H9 (cell line): ENCODE results near the gene ASIC4. TPM values are rescaled to one million over a fixed set of nuclear protein-coding genes. Genes with fewer than 3 reads are reported as not detected.

Experiments used
- DNase-seq: peaks from one replicate; pipeline ENCODE4 v3.0.0-alpha.2; 2017
- H2AFZ ChIP-seq: one replicate; pipeline ENCODE4 v1.6.1; 2013; ENCODE audit warnings: mild to moderate bottlenecking, low read length, control low read depth, moderate library complexity
- H2AK5ac ChIP-seq: 2 replicates; pipeline ENCODE4 v1.6.1; 2013; ENCODE audit warnings: low read length, control low read depth, mixed read lengths; ENCODE audit not compliant: insufficient read length
- H2BK120ac ChIP-seq: one replicate; pipeline ENCODE4 v1.6.1; 2013; ENCODE audit warnings: low read depth, mild to moderate bottlenecking, low read length, control low read depth, inconsistent platforms; ENCODE audit not compliant: poor library complexity, severe bottlenecking
- H2BK12ac ChIP-seq: 2 replicates; pipeline ENCODE4 v1.6.1; 2013; ENCODE audit warnings: low read length, control low read depth, mixed read lengths, low read depth; ENCODE audit not compliant: insufficient read length
- H2BK15ac ChIP-seq: 2 replicates; pipeline ENCODE4 v1.6.1; 2013; ENCODE audit warnings: low read depth, low read length, control low read depth
- H2BK20ac ChIP-seq: one replicate; pipeline ENCODE4 v1.6.1; 2013; ENCODE audit warnings: low read depth, mild to moderate bottlenecking, low read length, control low read depth, inconsistent platforms; ENCODE audit not compliant: poor library complexity, severe bottlenecking
- H2BK5ac ChIP-seq: 2 replicates; pipeline ENCODE4 v1.6.1; 2013; ENCODE audit warnings: low read length, control low read depth, mixed read lengths; ENCODE audit not compliant: insufficient read length
- H3K14ac ChIP-seq: 2 replicates; pipeline ENCODE4 v1.6.1; 2013; ENCODE audit warnings: low read length, control low read depth; ENCODE audit not compliant: insufficient read depth
- H3K18ac ChIP-seq: 2 replicates; pipeline ENCODE4 v1.6.1; 2013; ENCODE audit warnings: low read depth, mild to moderate bottlenecking, mixed read lengths, low read length, control low read depth; ENCODE audit not compliant: insufficient read length
- H3K23ac ChIP-seq: 2 replicates; pipeline ENCODE4 v1.6.1; 2013; ENCODE audit warnings: low read length, control low read depth, mixed read lengths, low read depth; ENCODE audit not compliant: insufficient read length
- H3K23me2 ChIP-seq: 2 replicates; pipeline ENCODE4 v1.6.1; 2013; ENCODE audit warnings: low read depth, mild to moderate bottlenecking, mixed read lengths, low read length, control low read depth; ENCODE audit not compliant: insufficient read length, poor library complexity, severe bottlenecking
- H3K27ac ChIP-seq: 2 replicates; pipeline ENCODE4 v1.5.1; 2013; ENCODE audit warnings: low read length, control low read depth, mixed read lengths, low read depth; ENCODE audit not compliant: insufficient read length
- H3K27me3 ChIP-seq: 2 replicates; pipeline ENCODE4 v1.6.1; 2013; ENCODE audit warnings: low read length, control low read depth, inconsistent platforms; ENCODE audit not compliant: insufficient read depth
- H3K4ac ChIP-seq: 2 replicates; pipeline ENCODE4 v1.6.1; 2013; ENCODE audit warnings: low read depth, mild to moderate bottlenecking, control low read depth, inconsistent platforms, low read length, moderate library complexity
- H3K4me1 ChIP-seq: 2 replicates; pipeline ENCODE4 v1.6.1; 2013; ENCODE audit warnings: low read length, control low read depth, inconsistent platforms; ENCODE audit not compliant: insufficient read depth
- H3K4me2 ChIP-seq: 2 replicates; pipeline ENCODE4 v1.6.1; 2013; ENCODE audit warnings: low read length, control low read depth, mixed read lengths; ENCODE audit not compliant: insufficient read length, insufficient read depth
- H3K56ac ChIP-seq: 2 replicates; pipeline ENCODE4 v1.6.1; 2013; ENCODE audit warnings: low read depth, mild to moderate bottlenecking, mixed read lengths, low read length, control low read depth; ENCODE audit not compliant: insufficient read length
- H3K79me1 ChIP-seq: 2 replicates; pipeline ENCODE4 v1.6.1; 2013; ENCODE audit warnings: low read depth, mild to moderate bottlenecking, moderate library complexity, low read length, control low read depth, inconsistent platforms; ENCODE audit not compliant: insufficient read depth, poor library complexity, severe bottlenecking
- H3K79me2 ChIP-seq: 2 replicates; pipeline ENCODE4 v1.6.1; 2013; ENCODE audit warnings: low read length, control low read depth, inconsistent platforms; ENCODE audit not compliant: insufficient read depth
- H3K9ac ChIP-seq: 2 replicates; pipeline ENCODE4 v1.6.1; 2013; ENCODE audit warnings: low read length, control low read depth, mixed read lengths; ENCODE audit not compliant: insufficient read length; ENCODE audit errors: extremely low read depth
- H3K9me3 ChIP-seq: one replicate; pipeline ENCODE4 v1.6.1; 2013; ENCODE audit warnings: low read depth, low read length, inconsistent platforms; ENCODE audit not compliant: control insufficient read depth
- H3T11ph ChIP-seq: one replicate; pipeline ENCODE4 v1.6.1; 2013; ENCODE audit warnings: mild to moderate bottlenecking, low read length, control low read depth, inconsistent platforms
- H4K20me1 ChIP-seq: one replicate; pipeline ENCODE4 v1.6.1; 2013; ENCODE audit not compliant: control insufficient read depth, insufficient read length, insufficient read depth
- H4K5ac ChIP-seq: 2 replicates; pipeline ENCODE4 v1.6.1; 2013; ENCODE audit warnings: low read depth, mild to moderate bottlenecking, mixed read lengths, low read length, control low read depth; ENCODE audit not compliant: insufficient read length
- H4K8ac ChIP-seq: replicated peaks from 2 replicates; pipeline ENCODE4 v1.6.1; 2013; ENCODE audit warnings: low read length, control low read depth, mixed read lengths, low read depth; ENCODE audit not compliant: insufficient read length
- H4K91ac ChIP-seq: 2 replicates; pipeline ENCODE4 v1.6.1; 2013; ENCODE audit warnings: low read depth, mild to moderate bottlenecking, moderate library complexity, mixed read lengths, low read length, control low read depth; ENCODE audit not compliant: insufficient read length
- H3K27ac Mint-ChIP-seq, 3 experiments: 2 replicates in 2 of 3; 3 replicates in 1 of 3; pipeline ENCODE4 v1.8.0; 2020 to 2021; ENCODE audit warnings: mixed read lengths in 3 of 3, mild to moderate bottlenecking in 1 of 3, moderate library complexity in 1 of 3
- H3K27me3 Mint-ChIP-seq: 2 replicates; pipeline ENCODE4 v1.8.0; 2021; ENCODE audit warnings: low read depth, mild to moderate bottlenecking, moderate library complexity, mixed read lengths
- H3K36me3 Mint-ChIP-seq, 3 experiments: 2 replicates in 2 of 3; 3 replicates in 1 of 3; pipeline ENCODE4 v1.8.0; 2020 to 2021; ENCODE audit warnings: low read depth in 3 of 3, mixed read lengths in 3 of 3; ENCODE audit not compliant: insufficient read depth in 1 of 3
- H3K4me1 Mint-ChIP-seq, 2 experiments: 2 replicates each; pipeline ENCODE4 v1.8.0; 2020; ENCODE audit warnings: mixed read lengths in 2 of 2
- H3K4me3 Mint-ChIP-seq, 2 experiments: 2 replicates in 1 of 2; 3 replicates in 1 of 2; pipeline ENCODE4 v1.8.0; 2020 to 2021; ENCODE audit warnings: mild to moderate bottlenecking in 2 of 2, mixed read lengths in 2 of 2, moderate library complexity in 1 of 2
- H3K9me3 Mint-ChIP-seq, 2 experiments: 2 replicates in 1 of 2; 3 replicates in 1 of 2; pipeline ENCODE4 v1.8.0; 2020; ENCODE audit warnings: mild to moderate bottlenecking in 2 of 2, mixed read lengths in 2 of 2, moderate library complexity in 1 of 2
- WGBS: extraction: QIAGEN DNeasy Blood & Tissue Kit; methylation state at CpG from one replicate; pipeline ENCODE4 v1.1.7; 2013; ENCODE audit warnings: missing lambda C conversion rate, low lambda C conversion rate, mixed read lengths; ENCODE audit not compliant: insufficient read length; ENCODE audit errors: extremely low coverage; 5-methylcytosine and 5-hydroxymethylcytosine counted together
- total RNA-seq: library from RNA; stranded (reverse); gene quantifications from 2 replicates; pipeline ENCODE4 v1.2.1, GENCODE V29; 2021
- TF ChIP-seq, protein P1 (sequence below): fragments of 200-600 bp; sonication (generic); conservative IDR thresholded peaks from 3 replicates; pipeline ENCODE4 v1.8.0; 2021; ENCODE audit warnings: antibody characterized with exemption, mild to moderate bottlenecking

Gene ASIC4
- total RNA-seq, 1 experiment from 2014 or later: 0.37 TPM

DNA sequence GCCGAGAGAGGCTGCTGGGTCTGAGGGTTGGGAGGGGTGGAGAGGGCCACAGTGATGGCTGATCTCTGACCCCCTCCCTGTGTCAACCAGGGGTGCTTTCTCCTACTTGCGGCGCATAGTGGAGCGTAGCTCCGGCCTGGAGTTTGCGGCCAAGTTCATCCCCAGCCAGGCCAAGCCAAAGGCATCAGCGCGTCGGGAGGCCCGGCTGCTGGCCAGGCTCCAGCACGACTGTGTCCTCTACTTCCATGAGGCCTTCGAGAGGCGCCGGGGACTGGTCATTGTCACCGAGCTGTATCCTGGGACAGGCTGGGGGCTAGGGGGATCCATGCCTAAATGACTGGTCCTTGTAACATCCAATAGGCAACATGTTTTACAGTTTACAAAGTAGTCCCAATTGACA lies 36.5 kb upstream of the ASIC4 start:
- Mint-ChIP-seq H3K27ac (no peak overlapping the region), H3K36me3 (peaks cover 3 to 4% (median 4%) of the 10 kb centered on the region in 3 experiments; a peak in 4 of 7 replicates)
- H3T11ph ChIP-seq: no peak overlapping the region

More for the DNA sequence above, 36.5 kb upstream of the ASIC4 start:
- Histone ChIP-seq H2BK120ac (no peak overlapping the region), H3K23me2 (peaks cover 2% of the 10 kb centered on the region), H3K79me2 (no peaks in the 10 kb centered on the region), H3K4ac (no peak overlapping the region), H4K5ac (no peak overlapping the region), H3K14ac (no peak overlapping the region), H2BK12ac (no peak overlapping the region), H4K8ac (no peak overlapping the region), H3K23ac (no peak overlapping the region), H3K4me1 (no peaks in the 10 kb centered on the region), H2AFZ (no peak overlapping the region), H2BK20ac (no peak overlapping the region), H2BK5ac (no peak overlapping the region), H3K27me3 (no peaks in the 10 kb centered on the region), H2BK15ac (no peak overlapping the region), H2AK5ac (no peak overlapping the region), H4K20me1 (no peaks in the 10 kb centered on the region), H3K79me1 (no peaks in the 10 kb centered on the region), H3K4me2 (no peak overlapping the region), H3K9ac (no peak overlapping the region), H3K56ac (no peak overlapping the region), H4K91ac (no peak overlapping the region), H3K27ac (no peak overlapping the region), H3K9me3 (no peaks in the 10 kb centered on the region), H3K18ac (no peak overlapping the region)
- no peaks in the 10 kb centered on the region; a peak in 1 of 5 replicates for H3K9me3 Mint-ChIP-seq
- H3K4me3 Mint-ChIP-seq: no peak overlapping the region; a peak in 1 of 5 replicates
- no CpG with 5 or more reads among the region's 15 CpGs for WGBS
- TF ChIP-seq, protein P1, sequence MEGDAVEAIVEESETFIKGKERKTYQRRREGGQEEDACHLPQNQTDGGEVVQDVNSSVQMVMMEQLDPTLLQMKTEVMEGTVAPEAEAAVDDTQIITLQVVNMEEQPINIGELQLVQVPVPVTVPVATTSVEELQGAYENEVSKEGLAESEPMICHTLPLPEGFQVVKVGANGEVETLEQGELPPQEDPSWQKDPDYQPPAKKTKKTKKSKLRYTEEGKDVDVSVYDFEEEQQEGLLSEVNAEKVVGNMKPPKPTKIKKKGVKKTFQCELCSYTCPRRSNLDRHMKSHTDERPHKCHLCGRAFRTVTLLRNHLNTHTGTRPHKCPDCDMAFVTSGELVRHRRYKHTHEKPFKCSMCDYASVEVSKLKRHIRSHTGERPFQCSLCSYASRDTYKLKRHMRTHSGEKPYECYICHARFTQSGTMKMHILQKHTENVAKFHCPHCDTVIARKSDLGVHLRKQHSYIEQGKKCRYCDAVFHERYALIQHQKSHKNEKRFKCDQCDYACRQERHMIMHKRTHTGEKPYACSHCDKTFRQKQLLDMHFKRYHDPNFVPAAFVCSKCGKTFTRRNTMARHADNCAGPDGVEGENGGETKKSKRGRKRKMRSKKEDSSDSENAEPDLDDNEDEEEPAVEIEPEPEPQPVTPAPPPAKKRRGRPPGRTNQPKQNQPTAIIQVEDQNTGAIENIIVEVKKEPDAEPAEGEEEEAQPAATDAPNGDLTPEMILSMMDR: no peak
- H3K4me1 Mint-ChIP-seq: peaks cover 19 to 25% of the 10 kb centered on the region in 2 experiments
- no peak for DNase-seq
- peaks cover 14% of the 10 kb centered on the region for H3K27me3 Mint-ChIP-seq
